Stimulated activated CD8-positive, alpha-beta memory T cell treated with anti-CD3 and anti-CD28 coated beads, Interleukin-2, amount 100 ng/mL, for 48 hours (primary cell): ENCODE data around the gene WSCD2.

Experiments used
- DNase-seq, 2 donors: peaks; one replicate each; pipeline ENCODE4 v3.0.0-alpha.2; 2020; ENCODE audit warnings: low read depth in 2 of 2

The WSCD2 gene

GRCh38 chr12:108235197-108235984, 106.3 kb downstream of the WSCD2 start:
- DNase-seq: no peak

GRCh38 chr12:108235985-108236263, 106.8 kb downstream of the WSCD2 start:
- DNase-seq: no peak

GRCh38 chr12:108236366-108236765, 107.3 kb downstream of the WSCD2 start:
- no peak for DNase-seq

DNA sequence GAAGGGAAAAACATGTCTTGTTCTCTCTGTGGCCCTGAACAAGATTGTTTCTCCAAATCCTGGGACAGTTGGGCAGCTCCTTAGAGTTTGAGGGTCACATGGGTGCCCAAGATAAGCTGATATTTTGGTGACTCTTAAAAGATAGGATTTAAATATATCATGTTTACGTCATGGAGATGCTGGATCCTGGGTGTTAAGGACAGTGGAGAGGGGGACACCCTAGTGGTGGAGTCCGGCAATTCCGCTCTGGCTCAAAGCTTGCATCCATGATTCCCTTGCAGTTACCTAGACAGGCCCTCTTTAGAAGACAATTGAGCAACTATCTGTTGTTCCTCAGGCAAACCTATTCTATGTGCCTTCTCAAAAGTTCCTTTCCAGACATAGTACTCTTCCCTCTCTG, 108.2 kb downstream of the WSCD2 start:
- DNase-seq: no peak

GRCh38 chr12:108238474-108238873, 109.4 kb downstream of the WSCD2 start:
- no peak for DNase-seq

DNA sequence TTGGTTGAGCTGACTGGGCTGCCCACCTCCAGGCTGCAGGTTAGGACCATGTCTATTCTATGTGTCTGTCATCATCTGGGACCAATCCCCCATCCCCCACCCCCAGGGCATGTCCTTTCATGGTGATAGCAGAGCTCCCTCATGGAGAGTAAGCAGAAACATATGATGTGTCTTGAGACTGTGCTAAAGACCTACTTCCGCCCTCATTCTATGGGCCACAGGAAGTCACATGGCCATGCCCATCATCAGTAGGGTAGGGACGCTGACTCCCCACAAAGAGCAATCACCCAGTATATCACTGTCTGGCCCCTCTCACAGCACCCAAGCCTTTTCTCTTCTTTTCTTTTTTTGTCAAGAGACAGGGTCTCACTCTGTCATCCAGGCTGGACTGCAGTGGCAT, 110.3 kb downstream of the WSCD2 start:
- no peak for DNase-seq

- no peak for DNase-seq
Observed at GRCh38 chr12:108240027-108240785, 111.1 kb downstream of the WSCD2 start.

- DNase-seq: no peak
Observed at GRCh38 chr12:108240928-108241327, 111.8 kb downstream of the WSCD2 start.

GRCh38 chr12:108241986-108242703, 113.1 kb downstream of the WSCD2 start:
- no peak for DNase-seq

GRCh38 chr12:108247130-108247529, 118.0 kb downstream of the WSCD2 start:
- DNase-seq: no peak

DNA sequence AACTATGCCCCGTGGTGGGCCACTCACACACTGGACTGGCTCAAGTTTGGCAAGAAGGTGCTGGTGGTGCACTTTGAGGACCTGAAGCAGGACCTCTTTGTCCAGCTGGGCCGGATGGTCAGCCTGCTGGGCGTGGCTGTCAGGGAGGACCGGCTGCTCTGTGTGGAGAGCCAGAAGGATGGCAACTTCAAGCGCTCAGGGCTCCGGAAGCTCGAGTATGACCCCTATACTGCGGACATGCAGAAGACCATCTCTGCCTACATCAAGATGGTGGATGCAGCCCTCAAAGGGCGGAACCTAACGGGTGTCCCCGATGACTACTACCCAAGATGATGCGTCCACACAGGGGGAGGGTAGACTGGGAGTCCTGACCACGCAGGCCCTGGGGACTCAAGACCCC, 118.9 kb downstream of the WSCD2 start:
- no peak for DNase-seq

DNA sequence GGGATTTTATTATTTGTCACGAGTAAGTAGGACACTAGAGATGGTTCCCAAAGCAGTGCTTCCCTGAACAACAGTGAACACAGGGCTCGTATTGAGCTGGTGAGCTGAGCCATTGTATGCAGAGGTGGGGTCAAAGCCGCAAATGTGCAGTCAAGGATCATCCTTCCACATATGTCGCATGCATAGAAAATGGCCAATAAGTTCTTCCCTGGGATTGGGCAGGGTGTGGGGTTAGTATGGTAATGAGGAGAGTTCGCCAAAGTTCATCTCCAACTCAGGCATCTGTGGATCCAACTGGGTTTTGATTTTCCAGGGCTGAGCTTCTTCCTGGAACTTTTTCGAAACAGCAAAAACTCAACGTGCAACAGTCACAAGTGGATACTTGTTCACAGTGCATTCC, 123.4 kb downstream of the WSCD2 start:
- DNase-seq: no peak

DNA sequence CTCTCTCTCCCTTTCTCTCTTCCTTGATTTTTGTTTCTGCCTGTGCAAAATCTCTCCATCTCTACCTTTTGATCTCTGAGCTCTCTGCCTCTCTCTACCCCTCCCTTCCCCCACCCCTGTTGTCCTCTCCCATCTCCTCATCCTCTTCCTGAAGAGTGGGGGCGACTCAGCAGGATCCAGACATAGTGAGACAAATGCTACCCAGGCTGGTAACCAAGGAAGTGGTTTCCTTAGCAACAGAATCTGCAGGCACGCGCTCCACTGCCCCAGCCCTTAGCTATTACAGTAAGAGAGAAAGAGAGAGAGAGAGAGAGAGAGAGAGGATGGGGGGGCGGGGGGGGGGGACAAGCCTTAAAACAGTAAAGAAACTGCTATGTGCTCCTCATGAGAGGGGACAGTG, 124.5 kb downstream of the WSCD2 start:
- DNase-seq: no peak

- no peak for DNase-seq
Observed at GRCh38 chr12:108254030-108254429, 124.9 kb downstream of the WSCD2 start.

DNA sequence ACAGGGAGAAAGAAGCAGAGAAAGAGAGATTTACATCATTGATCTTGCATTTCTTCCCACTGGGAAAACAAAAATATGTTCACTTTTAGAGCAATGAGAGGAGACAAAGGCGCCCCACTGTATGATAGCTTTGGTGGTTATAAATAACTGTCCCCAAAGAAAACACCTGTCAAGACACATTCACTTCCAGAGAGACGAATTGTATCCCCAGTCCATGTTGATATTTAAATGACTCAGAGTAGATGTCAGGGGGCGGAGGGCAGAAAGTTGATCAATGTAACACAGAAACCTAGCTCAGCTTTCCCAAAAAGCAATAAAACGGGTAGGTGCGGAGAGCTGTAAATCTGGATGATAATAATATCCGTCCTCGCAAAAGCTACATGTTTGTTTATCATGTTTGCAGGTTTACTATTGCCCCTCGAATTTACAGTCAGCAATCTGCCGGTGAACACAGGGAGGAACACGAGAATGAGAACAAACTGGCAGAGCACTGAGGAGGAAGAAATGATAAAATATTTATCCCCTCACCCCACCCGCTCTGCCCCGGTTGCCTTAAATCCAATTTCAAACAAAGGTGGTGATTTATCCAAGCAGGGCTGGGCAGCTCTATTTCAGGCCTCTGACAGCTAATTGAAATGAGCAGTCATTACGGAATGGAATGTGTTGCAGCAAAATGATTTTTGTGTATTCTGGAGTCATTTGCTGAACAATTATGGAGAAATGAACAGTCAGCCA, 125.6 kb downstream of the WSCD2 start:
- DNase-seq: no peak

DNA sequence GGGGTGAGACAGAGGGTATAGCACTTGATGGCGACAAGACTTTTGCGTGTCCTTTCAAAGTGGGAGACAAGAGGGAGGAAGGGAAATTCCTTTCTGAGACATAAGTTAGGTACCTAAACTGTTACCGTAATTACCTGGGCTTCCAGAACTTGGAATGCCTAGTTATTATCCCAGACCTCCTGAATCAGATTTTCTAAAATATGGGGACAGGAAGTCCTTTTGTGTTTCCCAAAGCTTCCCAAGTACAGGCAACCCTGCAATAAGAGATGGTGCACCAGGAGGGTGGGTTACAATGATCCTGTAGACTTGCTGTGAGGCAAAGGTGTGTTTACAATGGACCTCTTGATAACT, 126.1 kb downstream of the WSCD2 start:
- DNase-seq: no peak

- no peak for DNase-seq
Observed at GRCh38 chr12:108257004-108257403, 127.9 kb downstream of the WSCD2 start.

GRCh38 chr12:108257610-108258106, 128.6 kb downstream of the WSCD2 start:
- DNase-seq: no peak

- no peak for DNase-seq
Observed at GRCh38 chr12:108260039-108260438, 131.0 kb downstream of the WSCD2 start.

DNA sequence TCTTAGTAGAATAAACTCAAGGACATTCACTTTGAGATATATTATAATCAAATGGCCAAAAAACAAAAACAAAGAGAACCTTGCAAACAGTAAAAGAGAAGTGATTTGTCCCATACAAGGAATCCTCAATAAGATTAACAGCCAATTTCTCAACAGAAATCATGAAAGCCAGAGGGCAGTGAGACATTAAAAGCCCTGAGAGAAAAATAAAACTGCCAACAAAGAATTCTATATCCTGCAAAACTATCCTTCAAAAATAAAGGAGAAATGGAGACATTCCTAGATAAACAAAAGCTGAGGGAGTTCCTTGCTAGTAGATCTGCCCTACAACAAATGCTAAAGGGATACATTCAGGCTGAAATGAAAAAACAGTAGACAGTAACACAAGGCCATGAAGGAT, 131.9 kb downstream of the WSCD2 start:
- no peak for DNase-seq

- DNase-seq: no peak
Observed at GRCh38 chr12:108265505-108265904, 136.4 kb downstream of the WSCD2 start.

DNA sequence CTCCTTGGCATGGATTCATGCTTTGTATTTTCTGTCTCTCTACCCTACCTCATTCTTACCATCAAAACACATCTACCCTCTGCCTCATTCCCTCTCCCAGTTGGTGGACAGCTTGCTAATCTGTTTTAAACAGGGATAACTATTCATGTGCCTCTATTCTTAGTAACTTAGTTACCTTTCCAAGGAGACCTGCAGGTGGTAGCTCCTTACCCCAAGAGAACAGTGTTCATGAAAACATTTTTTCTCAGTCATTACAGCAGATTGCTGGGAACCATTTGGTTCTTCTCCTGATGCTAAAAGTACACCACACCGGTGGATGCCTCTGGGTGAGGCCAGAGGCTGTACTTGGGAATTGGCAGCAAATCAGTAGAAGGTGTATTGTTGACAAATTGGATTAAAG, 137.0 kb downstream of the WSCD2 start:
- no peak for DNase-seq
